ENCODE results near the gene KCNS3.

KCNS3 gene

DNA sequence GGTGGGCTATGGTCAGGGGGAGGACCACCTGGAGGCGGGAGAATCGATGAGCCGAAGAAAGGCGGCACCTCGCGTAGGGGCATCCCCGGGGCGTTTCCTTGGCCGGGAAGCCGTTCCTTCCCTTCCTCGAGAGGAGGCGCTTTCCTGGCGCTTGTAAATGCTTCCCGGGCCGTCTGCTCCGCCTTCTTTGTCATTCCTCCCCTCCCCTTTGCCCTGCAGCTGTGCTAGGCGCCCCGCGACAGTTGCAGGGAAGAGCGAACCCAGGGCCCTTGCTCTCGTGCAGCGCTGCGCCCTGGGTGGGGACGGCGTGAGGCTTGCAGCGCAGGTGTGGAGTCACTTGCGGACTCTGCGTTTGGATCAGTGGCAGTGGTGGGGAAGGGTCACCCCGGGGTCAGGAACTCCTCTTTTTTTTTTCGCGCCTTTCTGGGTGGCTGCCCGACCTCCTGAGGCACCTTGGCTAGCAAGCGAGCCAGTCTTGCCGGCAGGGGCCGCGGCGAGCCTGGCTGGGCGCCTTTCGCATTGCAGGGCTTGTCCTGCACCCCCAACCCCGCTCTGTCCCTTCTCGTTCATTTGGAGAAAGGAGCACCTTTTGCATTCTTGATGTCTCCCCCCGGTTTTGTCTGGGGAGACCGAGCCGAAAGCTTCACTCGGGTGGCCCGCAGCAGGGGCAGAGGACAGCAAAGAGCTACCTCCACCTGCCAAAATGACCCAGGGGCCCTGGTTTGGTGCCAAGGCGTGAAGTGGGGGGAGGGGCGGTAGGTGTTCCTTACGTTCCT, 858 bp downstream of the KCNS3 start:
- H3K9me3 ChIP-seq (ENCODE audit: control insufficient read depth, low read length), result no peaks in the 10 kb centered on the region
- peaks cover 56% of the 10 kb centered on the region for H3K27me3 ChIP-seq (replicated peaks; ENCODE audit: control insufficient read depth, insufficient read depth, low read length)
- no peak overlapping the region for H3K9ac ChIP-seq (ENCODE audit: low read length)
- H3K4me1 ChIP-seq (ENCODE audit: control insufficient read depth, insufficient read depth, low read length), result peaks cover 5% of the 10 kb centered on the region
- H3K36me3 ChIP-seq (ENCODE audit: control insufficient read depth, insufficient read depth, low read length, severe bottlenecking), result no peaks in the 10 kb centered on the region
- peak; percentile 75 for DNase-seq (ENCODE audit: low read depth)
- peak overlapping the region; percentile 77 for H3K4me3 ChIP-seq (ENCODE audit: low read length)

DNA sequence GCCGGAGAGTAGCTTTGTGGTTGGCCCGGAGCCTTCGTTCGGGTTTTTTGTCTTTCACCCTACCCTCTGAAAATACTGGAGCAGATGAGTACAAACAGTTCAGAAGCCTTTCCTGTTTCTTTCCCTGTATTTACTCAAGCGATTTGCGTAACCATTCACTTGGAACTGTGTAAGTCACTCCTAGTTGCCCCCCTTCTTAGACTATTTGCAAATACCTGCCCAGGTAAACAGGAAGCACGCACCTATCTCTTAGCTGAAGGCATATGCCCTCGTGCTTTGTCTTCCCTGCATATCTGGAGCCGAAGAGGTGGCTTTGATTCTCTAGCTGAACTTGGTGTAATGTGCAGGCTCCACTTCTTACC, 1.4 kb downstream of the KCNS3 start:
- Histone ChIP-seq H3K27me3 (replicated peaks; ENCODE audit: control insufficient read depth, insufficient read depth, low read length) (peaks cover 52% of the 10 kb centered on the region), H3K4me1 (ENCODE audit: control insufficient read depth, insufficient read depth, low read length) (peaks cover 5% of the 10 kb centered on the region), H3K36me3 (ENCODE audit: control insufficient read depth, insufficient read depth, low read length, severe bottlenecking) (no peaks in the 10 kb centered on the region), H3K4me3 (ENCODE audit: low read length) (no peak overlapping the region), H3K9ac (ENCODE audit: low read length) (no peak overlapping the region), H3K9me3 (ENCODE audit: control insufficient read depth, low read length) (no peaks in the 10 kb centered on the region)
- DNase-seq (ENCODE audit: low read depth), result no peak

DNA sequence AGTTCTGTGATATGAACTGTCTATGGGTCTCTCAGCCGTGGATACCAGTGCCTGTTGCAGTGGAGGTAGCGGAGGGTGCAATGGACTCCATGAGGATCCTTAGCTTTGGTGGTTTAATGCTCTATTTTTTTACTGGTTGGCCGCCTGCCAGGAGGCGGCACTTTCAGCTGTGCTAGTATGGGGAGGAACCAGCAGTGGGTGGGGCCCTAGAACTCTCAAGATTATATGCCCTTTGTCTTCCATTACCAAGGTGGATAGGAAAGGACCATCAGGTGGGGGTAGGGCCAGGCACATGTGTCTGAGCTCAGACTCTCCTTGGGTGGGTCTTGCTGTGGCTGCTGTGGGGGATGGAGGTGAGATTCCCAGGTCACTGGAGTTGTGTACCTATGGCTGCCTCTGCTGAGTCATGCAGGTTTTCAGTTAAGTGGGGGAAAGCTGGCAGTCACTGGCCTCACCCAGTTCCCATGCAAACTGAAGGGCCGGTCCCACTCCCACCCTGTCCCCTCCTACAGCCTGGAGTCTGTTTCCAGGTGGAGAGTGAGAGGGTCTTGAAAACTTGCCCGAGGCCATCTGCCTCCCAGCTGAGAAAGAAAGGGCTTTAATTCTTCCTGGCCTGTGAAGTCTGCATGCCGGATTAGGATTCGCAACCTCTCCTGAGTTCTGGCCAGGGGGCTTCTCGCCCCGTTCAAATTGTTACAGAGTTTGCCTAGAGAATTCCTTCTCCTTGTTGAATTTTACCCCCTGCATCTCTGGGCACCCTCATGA, 14.5 kb downstream of the KCNS3 start:
- peaks cover 7% of the 10 kb centered on the region for H3K9me3 ChIP-seq (ENCODE audit: control insufficient read depth, low read length)
- H3K4me3 ChIP-seq (ENCODE audit: low read length), result no peak overlapping the region
- H3K36me3 ChIP-seq (ENCODE audit: control insufficient read depth, insufficient read depth, low read length, severe bottlenecking), result no peaks in the 10 kb centered on the region
- no peak for DNase-seq (ENCODE audit: low read depth)
- no peaks in the 10 kb centered on the region for H3K27me3 ChIP-seq (replicated peaks; ENCODE audit: control insufficient read depth, insufficient read depth, low read length)
- H3K4me1 ChIP-seq (ENCODE audit: control insufficient read depth, insufficient read depth, low read length), result no peaks in the 10 kb centered on the region
- no peak overlapping the region for H3K9ac ChIP-seq (ENCODE audit: low read length)

DNA sequence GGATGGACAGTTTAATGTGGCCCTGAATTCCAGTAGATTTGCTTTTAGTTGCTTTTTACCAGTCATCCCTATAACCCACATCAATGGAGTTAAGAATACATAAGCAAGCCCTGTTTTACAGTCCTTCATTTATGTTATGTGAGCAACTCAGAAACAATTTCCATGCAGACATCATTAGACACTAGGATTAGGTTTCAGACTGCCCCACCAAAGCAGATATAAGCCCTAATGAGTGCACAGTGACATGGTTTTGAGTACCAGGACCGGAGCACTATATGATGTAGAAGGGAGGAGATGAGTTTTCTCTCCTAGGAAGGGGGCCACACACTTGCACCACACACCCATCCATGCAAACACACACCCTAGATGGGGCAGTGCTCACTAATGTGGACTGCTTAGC, 15.5 kb downstream of the KCNS3 start:
- no peak for DNase-seq (ENCODE audit: low read depth)
- H3K4me1 ChIP-seq (ENCODE audit: control insufficient read depth, insufficient read depth, low read length), result no peaks in the 10 kb centered on the region

DNA sequence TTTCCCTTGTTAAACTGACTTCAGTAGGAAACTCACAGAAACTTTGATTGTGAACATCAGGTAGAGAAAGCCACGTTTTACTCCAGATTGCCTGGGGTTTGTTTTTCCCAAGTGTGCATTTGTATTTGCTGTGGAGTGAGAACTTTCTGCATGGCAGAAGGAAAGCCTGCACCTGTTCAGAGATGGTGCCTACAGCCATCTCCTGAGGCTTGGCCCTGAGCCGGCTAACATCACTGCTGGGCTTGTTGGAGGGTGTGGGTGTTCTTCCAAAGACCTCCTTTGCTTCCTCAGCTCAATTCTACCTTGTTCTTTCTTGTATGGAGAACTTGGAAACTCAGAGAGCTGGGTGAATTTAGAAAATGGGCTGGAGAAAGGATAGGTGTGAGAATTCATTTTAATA, 16.1 kb downstream of the KCNS3 start:
- Histone ChIP-seq H3K27me3 (replicated peaks; ENCODE audit: control insufficient read depth, insufficient read depth, low read length) (no peaks in the 10 kb centered on the region), H3K36me3 (ENCODE audit: control insufficient read depth, insufficient read depth, low read length, severe bottlenecking) (no peaks in the 10 kb centered on the region), H3K9ac (ENCODE audit: low read length) (no peak overlapping the region), H3K4me3 (ENCODE audit: low read length) (no peak overlapping the region), H3K9me3 (ENCODE audit: control insufficient read depth, low read length) (peaks cover 15% of the 10 kb centered on the region), H3K4me1 (ENCODE audit: control insufficient read depth, insufficient read depth, low read length) (no peaks in the 10 kb centered on the region)
- no peak for DNase-seq (ENCODE audit: low read depth)

More for the DNA sequence above, 15.5 kb downstream of the KCNS3 start:
- no peak overlapping the region for H3K4me3 ChIP-seq (ENCODE audit: low read length)
- H3K36me3 ChIP-seq (ENCODE audit: control insufficient read depth, insufficient read depth, low read length, severe bottlenecking), result no peaks in the 10 kb centered on the region
- H3K27me3 ChIP-seq (replicated peaks; ENCODE audit: control insufficient read depth, insufficient read depth, low read length), result no peaks in the 10 kb centered on the region
- H3K9me3 ChIP-seq (ENCODE audit: control insufficient read depth, low read length), result peaks cover 15% of the 10 kb centered on the region
- H3K9ac ChIP-seq (ENCODE audit: low read length), result no peak overlapping the region

DNA sequence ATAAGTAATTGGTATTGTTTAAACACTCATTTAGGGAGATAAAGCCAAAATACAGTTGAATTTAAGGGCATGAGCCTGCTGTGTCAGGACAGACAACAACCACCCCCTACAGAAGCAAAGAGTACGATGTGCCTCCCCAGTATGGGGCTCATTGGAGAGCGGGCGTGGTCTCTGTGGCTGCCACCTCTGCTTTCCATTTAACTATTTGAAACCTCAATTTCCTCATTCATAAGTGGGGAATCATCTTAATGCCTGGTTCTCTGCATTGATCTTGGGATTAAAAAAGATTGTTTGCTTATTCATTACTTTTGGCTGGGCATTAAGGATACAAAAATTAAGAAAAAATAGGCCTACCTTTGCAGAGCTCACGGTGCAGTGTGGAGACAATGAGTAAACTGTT, 21.4 kb downstream of the KCNS3 start:
- Histone ChIP-seq H3K27me3 (replicated peaks; ENCODE audit: control insufficient read depth, insufficient read depth, low read length) (no peaks in the 10 kb centered on the region), H3K4me3 (ENCODE audit: low read length) (no peak overlapping the region), H3K36me3 (ENCODE audit: control insufficient read depth, insufficient read depth, low read length, severe bottlenecking) (no peaks in the 10 kb centered on the region), H3K4me1 (ENCODE audit: control insufficient read depth, insufficient read depth, low read length) (no peaks in the 10 kb centered on the region), H3K9me3 (ENCODE audit: control insufficient read depth, low read length) (peaks cover 11% of the 10 kb centered on the region), H3K9ac (ENCODE audit: low read length) (no peak overlapping the region)
- DNase-seq (ENCODE audit: low read depth), result no peak

DNA sequence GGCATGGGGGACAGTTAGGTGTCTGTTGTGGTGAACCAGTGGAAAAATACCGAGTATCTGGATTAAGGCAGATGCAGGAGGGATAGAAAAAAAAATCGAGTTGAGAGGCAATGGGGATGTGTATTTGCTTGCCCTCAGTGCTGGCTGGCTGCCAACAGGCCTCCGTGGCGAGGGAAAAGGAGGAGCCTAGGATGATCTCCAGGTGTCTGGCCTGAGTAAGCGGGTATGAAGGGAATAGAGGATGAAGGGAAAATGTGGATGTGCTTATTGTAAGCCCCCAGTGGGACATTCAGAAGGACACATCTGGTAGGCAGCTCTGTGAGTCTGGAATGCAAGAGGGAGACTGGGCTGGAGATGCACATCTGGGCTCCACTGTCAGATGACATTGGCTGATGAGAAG, 22.8 kb downstream of the KCNS3 start:
- Histone ChIP-seq H3K9ac (ENCODE audit: low read length) (no peak overlapping the region), H3K4me1 (ENCODE audit: control insufficient read depth, insufficient read depth, low read length) (no peaks in the 10 kb centered on the region), H3K4me3 (ENCODE audit: low read length) (no peak overlapping the region), H3K27me3 (replicated peaks; ENCODE audit: control insufficient read depth, insufficient read depth, low read length) (no peaks in the 10 kb centered on the region), H3K9me3 (ENCODE audit: control insufficient read depth, low read length) (peaks cover 11% of the 10 kb centered on the region), H3K36me3 (ENCODE audit: control insufficient read depth, insufficient read depth, low read length, severe bottlenecking) (no peaks in the 10 kb centered on the region)
- no peak for DNase-seq (ENCODE audit: low read depth)

DNA sequence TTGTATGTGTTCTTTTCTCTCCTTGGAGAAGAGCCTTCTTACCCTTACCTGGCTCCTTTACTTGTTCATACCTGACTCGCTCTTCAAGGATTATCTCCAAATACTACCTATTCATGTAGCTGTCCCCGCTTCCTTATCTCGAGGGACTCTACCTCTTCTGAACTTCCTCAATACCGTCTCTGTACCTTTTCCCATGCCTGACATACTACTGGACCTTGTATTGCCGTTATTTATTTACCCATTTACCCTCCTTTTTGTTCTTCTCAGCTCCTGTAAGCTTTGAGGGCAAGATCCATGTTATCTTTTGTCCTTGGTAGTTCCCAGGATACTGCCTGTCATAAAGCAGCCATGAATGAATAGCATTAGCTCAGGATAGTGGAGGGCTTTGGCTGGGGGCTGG, 32.5 kb downstream of the KCNS3 start:
- DNase-seq (ENCODE audit: low read depth), result no peak
- Histone ChIP-seq H3K9ac (ENCODE audit: low read length) (no peak overlapping the region), H3K9me3 (ENCODE audit: control insufficient read depth, low read length) (no peaks in the 10 kb centered on the region), H3K4me3 (ENCODE audit: low read length) (no peak overlapping the region), H3K27me3 (replicated peaks; ENCODE audit: control insufficient read depth, insufficient read depth, low read length) (no peaks in the 10 kb centered on the region), H3K36me3 (ENCODE audit: control insufficient read depth, insufficient read depth, low read length, severe bottlenecking) (no peaks in the 10 kb centered on the region), H3K4me1 (ENCODE audit: control insufficient read depth, insufficient read depth, low read length) (no peaks in the 10 kb centered on the region)

DNA sequence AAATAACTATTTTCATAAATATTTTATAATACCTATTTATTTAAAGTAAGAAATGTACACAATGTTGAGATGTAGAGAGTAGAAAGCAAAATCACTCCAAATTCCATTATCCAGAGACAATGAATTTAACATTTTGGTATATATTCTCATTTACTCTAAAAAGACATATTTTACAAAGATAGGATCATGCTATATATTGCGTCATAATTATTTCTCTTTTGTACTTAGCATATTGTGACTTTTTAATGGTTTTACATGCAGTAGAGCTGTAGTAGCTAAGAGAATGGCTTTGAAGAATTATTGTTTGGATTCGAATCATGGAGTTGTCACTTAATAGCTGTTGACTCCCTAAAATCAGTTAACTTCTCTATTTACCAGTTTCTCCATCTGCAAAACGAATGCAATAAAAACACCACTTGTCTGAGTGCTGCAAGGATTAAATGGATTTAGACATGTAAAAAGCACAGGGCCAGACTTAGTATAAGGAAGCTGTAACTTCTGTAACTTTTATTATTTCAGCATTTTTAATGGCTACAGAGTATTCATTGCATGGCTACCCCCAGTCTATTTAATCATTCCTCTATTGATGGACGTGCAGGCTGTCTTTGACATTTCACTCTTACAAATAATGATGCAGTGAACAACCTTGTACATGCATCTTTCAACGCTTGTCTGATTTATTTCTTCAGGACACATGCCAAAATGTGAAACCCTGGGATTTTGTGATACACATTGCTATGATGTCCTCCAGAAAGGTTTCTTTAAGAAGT, 33.2 kb downstream of the KCNS3 start:
- Histone ChIP-seq H3K9me3 (ENCODE audit: control insufficient read depth, low read length) (no peaks in the 10 kb centered on the region), H3K4me1 (ENCODE audit: control insufficient read depth, insufficient read depth, low read length) (no peaks in the 10 kb centered on the region), H3K9ac (ENCODE audit: low read length) (no peak overlapping the region), H3K4me3 (ENCODE audit: low read length) (no peak overlapping the region), H3K36me3 (ENCODE audit: control insufficient read depth, insufficient read depth, low read length, severe bottlenecking) (no peaks in the 10 kb centered on the region), H3K27me3 (replicated peaks; ENCODE audit: control insufficient read depth, insufficient read depth, low read length) (no peaks in the 10 kb centered on the region)
- DNase-seq (ENCODE audit: low read depth), result no peak

DNA sequence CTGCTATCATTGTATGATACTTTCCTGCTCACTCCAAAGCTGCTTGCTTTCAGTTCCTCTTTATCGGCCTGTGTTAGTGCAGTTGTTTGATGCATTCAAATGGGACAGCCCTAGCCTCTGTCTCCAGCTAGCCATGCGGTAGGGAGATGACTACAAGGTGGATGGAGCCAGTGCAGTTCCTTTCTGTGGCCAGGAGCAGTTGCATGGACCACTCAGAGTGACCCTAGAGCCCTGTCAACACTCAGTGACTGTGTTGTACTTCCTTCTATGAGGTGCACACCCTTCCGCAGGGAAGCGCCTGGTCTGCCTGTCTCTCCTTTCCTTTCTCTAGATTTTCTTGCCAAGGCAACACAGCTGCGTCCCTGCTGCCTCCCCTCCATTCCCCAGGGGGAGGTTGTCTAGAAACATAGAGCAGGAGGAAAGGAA, 33.8 kb downstream of the KCNS3 start:
- Histone ChIP-seq H3K36me3 (ENCODE audit: control insufficient read depth, insufficient read depth, low read length, severe bottlenecking) (no peaks in the 10 kb centered on the region), H3K9me3 (ENCODE audit: control insufficient read depth, low read length) (no peaks in the 10 kb centered on the region), H3K9ac (ENCODE audit: low read length) (no peak overlapping the region), H3K27me3 (replicated peaks; ENCODE audit: control insufficient read depth, insufficient read depth, low read length) (no peaks in the 10 kb centered on the region), H3K4me1 (ENCODE audit: control insufficient read depth, insufficient read depth, low read length) (no peaks in the 10 kb centered on the region), H3K4me3 (ENCODE audit: low read length) (no peak overlapping the region)
- DNase-seq (ENCODE audit: low read depth), result no peak

DNA sequence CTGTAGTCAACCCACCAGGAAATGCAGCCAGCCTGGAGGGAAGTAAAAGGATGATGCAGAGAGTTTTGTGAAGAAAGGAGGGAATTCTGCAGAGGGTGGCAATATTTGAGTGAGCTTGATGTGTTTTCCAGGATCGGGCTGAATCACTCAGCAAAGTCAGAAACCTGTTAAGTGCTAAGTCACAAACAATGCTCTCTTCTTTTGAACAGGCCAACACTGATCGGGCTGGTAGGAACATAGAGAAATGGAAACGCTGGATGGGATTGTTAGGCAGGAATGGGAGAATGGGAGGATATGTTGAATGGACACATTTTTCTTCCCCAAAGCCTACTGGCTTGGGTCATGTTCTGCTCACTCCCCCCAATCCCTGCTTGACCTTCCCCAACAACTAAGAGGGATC, 36.6 kb downstream of the KCNS3 start:
- Histone ChIP-seq H3K4me1 (ENCODE audit: control insufficient read depth, insufficient read depth, low read length) (no peaks in the 10 kb centered on the region), H3K27me3 (replicated peaks; ENCODE audit: control insufficient read depth, insufficient read depth, low read length) (no peaks in the 10 kb centered on the region), H3K9me3 (ENCODE audit: control insufficient read depth, low read length) (no peaks in the 10 kb centered on the region), H3K4me3 (ENCODE audit: low read length) (no peak overlapping the region), H3K9ac (ENCODE audit: low read length) (no peak overlapping the region), H3K36me3 (ENCODE audit: control insufficient read depth, insufficient read depth, low read length, severe bottlenecking) (no peaks in the 10 kb centered on the region)
- no peak for DNase-seq (ENCODE audit: low read depth)

Measured in adipocyte (in vitro differentiated cells).